SK-N-SH (cell line): ENCODE measurements around the gene HAVCR1.

Experiments
- CTCF ChIP-seq: fragments of 200-600 bp; sonication (generic); IDR thresholded peaks from 2 replicates; pipeline ENCODE4 v1.6.1; 2017; ENCODE audit warnings: antibody characterized with exemption, mild to moderate bottlenecking, moderate library complexity
- EP300 ChIP-seq, 2 experiments: IDR thresholded peaks; 2 replicates each; pipeline versions ENCODE4 v1.4.0 to v1.6.1; 2012; ENCODE audit warnings: borderline replicate concordance in 1 of 2, low read depth in 1 of 2, low read length in 1 of 2
- EZH2phosphoT487 ChIP-seq: fragments of 200-600 bp; sonication (generic); IDR thresholded peaks from 2 replicates; pipeline ENCODE4 v1.6.1; 2017; ENCODE audit warnings: low read depth, mixed run types, mild to moderate bottlenecking, antibody characterized with exemption, moderate library complexity, borderline replicate concordance
- GABPA ChIP-seq: IDR thresholded peaks from 2 replicates; pipeline ENCODE4 v1.4.0; 2012; ENCODE audit warnings: low read depth, mild to moderate bottlenecking
- MAX ChIP-seq: IDR thresholded peaks from 2 replicates; pipeline ENCODE4 v1.4.0; 2012; ENCODE audit warnings: low read depth
- RCOR1 ChIP-seq: fragments of 150-350 bp; IDR thresholded peaks from 2 replicates; pipeline ENCODE4 v1.6.1; 2017; ENCODE audit warnings: antibody characterized with exemption, low read length
- SMC3 ChIP-seq: IDR thresholded peaks from 2 replicates; pipeline ENCODE4 v1.6.1; 2012; ENCODE audit warnings: low read depth, low read length, improper control_type of control experiment

GRCh38 chr5:157020002-157020401 lies 38.9 kb downstream of the HAVCR1 start:
- TF ChIP-seq CTCF (no peak), SMC3 (no peak), EZH2phosphoT487 (no peak), GABPA (no peak), RCOR1 (no peak), EP300 (IDR thresholded peaks at IDR 0.05; ENCODE audit: borderline replicate concordance in 1 of 2, low read depth in 1 of 2, low read length in 1 of 2) (no peak), MAX (no peak)
